Measurements from ENCODE around the gene MAGEA9B.
"Not testable (repeated sequence)": the region's sequence is repeated elsewhere in the genome, so short reads cannot be mapped to it uniquely, and the experiment has no call there.

The MAGEA9B gene, protein sequence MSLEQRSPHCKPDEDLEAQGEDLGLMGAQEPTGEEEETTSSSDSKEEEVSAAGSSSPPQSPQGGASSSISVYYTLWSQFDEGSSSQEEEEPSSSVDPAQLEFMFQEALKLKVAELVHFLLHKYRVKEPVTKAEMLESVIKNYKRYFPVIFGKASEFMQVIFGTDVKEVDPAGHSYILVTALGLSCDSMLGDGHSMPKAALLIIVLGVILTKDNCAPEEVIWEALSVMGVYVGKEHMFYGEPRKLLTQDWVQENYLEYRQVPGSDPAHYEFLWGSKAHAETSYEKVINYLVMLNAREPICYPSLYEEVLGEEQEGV

GRCh38 chrX:149587359-149587758 is at the start of gene MAGEA9B:
Gene MAGEA9B (minus strand): TSS chrX:149587459. CDS start chrX:149583179, 4,280 bp downstream.
- not testable (repeated sequence) for H3K4me3 ChIP-seq (ENCODE audit: low read length)

GRCh38 chrX:149633511-149633910 is 46.3 kb upstream of the MAGEA9B start:
- TF ChIP-seq ZNF274 (IDR thresholded peaks at IDR 0.05; ENCODE audit: low read depth, low read length), result no peak
- no peak overlapping the region for H3K4me3 ChIP-seq (ENCODE audit: low read length)

DNA sequence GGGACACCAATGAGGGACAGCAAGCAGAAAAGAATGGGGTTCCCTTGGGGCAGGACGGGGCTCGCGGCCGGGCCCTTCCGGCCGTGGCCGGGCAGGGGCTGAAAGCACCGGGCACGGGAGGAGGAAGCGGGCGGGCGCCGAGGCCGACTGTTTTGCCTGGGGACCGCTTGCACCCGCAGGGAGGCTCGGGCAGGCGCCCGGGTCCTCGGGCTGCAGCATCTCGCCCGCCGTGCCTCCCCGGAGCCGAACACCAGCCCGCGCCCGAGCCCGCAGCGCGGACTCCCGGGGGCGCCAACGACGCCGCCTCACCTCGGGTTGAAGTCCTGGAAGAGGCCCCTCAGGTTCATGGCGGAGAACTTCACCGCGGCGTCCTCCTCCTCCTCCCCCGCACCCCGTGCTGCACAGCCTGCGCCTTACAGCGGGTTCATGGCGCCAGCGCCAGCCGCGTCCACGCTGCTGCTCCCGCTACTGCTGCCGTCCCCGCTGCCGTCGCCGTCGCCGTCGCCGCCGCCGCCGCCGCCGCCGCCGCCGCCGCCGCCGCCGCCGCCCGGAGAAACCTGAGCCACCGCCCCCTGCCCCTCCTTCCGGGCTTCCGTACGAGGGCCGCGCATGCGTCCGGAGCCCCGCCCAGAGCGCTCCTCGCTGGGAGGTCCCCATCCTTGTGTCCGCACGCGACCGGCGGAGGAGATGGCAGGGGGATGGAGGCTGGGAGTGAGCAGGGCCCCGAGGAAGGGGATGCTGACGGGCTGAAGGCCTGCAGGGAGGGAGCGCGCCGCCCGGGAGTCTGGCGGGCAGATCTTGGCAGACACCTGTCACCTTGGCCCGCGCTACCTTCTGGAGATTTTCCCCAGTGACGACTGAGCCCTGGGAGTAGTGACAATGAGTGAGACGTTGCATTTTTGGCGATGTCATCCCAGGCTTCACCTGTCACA is 44.2 kb upstream of the MAGEA9B start, which contains the start of gene TMEM185A:
TMEM185A (minus strand) TSS at position 559 of the 932 bp plus-strand sequence; CDS start at position 347, 212 bp downstream.
- TF ChIP-seq ZNF274 (IDR thresholded peaks at IDR 0.05; ENCODE audit: low read depth, low read length), result no peak
- peak within 1 kb of the TSS; percentile 76 for H3K4me3 ChIP-seq (ENCODE audit: low read length)

GRCh38 chrX:149630681-149631233 is 43.5 kb upstream of the MAGEA9B start:
- peak overlapping the region; percentile 76 for H3K4me3 ChIP-seq (ENCODE audit: low read length)
- TF ChIP-seq ZNF274 (IDR thresholded peaks at IDR 0.05; ENCODE audit: low read depth, low read length), result no peak

- H3K4me3 ChIP-seq (ENCODE audit: low read length), result peak overlapping the region; percentile 76; the same call in 1 of the 2 replicates
- no peak for TF ChIP-seq ZNF274 (IDR thresholded peaks at IDR 0.05; ENCODE audit: low read depth, low read length)
These were observed 42.6 kb upstream of the MAGEA9B start for GRCh38 chrX:149629730-149630387.

GRCh38 chrX:149628768-149629167 is 41.5 kb upstream of the MAGEA9B start:
- TF ChIP-seq ZNF274 (IDR thresholded peaks at IDR 0.05; ENCODE audit: low read depth, low read length), result no peak
- no peak overlapping the region for H3K4me3 ChIP-seq (ENCODE audit: low read length)

DNA sequence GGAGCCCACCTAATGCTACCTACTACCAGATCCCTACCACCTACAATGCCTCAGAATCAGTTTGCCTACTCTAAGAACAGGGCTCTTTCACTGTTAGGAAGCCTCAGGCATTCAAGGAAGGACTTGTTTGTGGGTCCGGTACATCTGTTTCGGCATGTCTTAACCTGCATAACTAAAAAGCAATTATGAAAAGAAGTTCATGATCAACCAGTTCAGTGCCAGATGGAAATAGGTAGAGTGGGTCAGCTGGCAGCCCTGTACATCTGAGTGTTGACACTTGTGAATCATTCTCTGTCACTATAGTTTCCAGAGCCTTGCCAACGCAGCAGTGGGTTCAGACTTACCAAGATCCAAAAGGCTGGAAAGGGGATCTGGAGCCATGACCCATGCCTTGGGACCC is 41.0 kb upstream of the MAGEA9B start:
- TF ChIP-seq ZNF274 (IDR thresholded peaks at IDR 0.05; ENCODE audit: low read depth, low read length), result no peak
- H3K4me3 ChIP-seq (ENCODE audit: low read length), result no peak overlapping the region

DNA sequence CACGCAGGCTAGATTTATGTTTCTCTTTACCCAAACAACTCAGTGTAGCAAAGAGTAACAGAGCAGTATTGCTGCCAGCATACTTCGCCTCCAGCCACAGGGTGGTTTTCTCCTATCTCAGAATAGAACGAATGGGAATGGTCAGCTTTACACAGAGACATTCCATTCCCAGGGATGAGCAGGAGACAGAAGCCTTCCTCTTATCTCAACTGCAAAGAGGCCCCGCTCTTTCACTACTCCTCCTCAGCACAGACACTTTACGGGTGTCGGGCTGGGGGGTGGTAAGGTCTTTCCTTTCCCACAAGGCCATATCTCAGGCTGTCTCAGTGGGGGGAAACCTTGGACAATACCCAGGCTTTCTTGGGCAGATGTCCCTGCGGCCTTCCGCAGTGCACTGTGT is 39.6 kb upstream of the MAGEA9B start:
- H3K4me3 ChIP-seq (ENCODE audit: low read length), result not testable (repeated sequence)

- H3K4me3 ChIP-seq (ENCODE audit: low read length), result not testable (repeated sequence)
These were observed 32.4 kb upstream of the MAGEA9B start for GRCh38 chrX:149619662-149620061.

DNA sequence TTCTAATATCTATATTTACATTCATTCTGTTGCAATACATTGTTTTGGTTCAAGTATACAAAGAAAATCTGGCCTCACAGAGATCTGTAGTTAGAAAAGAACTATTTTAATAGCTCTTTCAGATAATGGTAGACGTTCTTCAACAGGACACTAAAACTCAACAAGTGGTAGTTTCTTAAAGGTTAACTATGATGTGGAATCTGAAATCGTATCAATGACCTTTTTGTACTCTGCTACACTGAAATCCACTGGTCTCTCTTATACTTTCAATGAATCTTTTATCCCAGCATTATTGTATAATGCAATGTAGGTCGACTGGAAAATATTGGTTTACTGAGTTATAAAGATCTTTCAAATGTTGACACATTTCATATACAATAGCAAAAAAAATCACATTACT is 31.6 kb upstream of the MAGEA9B start:
- H3K4me3 ChIP-seq (ENCODE audit: low read length), result no peak overlapping the region
- TF ChIP-seq ZNF274 (IDR thresholded peaks at IDR 0.05; ENCODE audit: low read depth, low read length), result no peak

GRCh38 chrX:149611623-149612175 is 24.4 kb upstream of the MAGEA9B start:
- no peak overlapping the region for H3K4me3 ChIP-seq (ENCODE audit: low read length)
- TF ChIP-seq ZNF274 (IDR thresholded peaks at IDR 0.05; ENCODE audit: low read depth, low read length), result no peak

- H3K4me3 ChIP-seq (ENCODE audit: low read length), result no peak overlapping the region
- TF ChIP-seq ZNF274 (IDR thresholded peaks at IDR 0.05; ENCODE audit: low read depth, low read length), result no peak
These were observed 23.3 kb upstream of the MAGEA9B start for GRCh38 chrX:149610511-149610910.

GRCh38 chrX:149607699-149608098 is 20.4 kb upstream of the MAGEA9B start:
- TF ChIP-seq ZNF274 (IDR thresholded peaks at IDR 0.05; ENCODE audit: low read depth, low read length), result no peak

DNA sequence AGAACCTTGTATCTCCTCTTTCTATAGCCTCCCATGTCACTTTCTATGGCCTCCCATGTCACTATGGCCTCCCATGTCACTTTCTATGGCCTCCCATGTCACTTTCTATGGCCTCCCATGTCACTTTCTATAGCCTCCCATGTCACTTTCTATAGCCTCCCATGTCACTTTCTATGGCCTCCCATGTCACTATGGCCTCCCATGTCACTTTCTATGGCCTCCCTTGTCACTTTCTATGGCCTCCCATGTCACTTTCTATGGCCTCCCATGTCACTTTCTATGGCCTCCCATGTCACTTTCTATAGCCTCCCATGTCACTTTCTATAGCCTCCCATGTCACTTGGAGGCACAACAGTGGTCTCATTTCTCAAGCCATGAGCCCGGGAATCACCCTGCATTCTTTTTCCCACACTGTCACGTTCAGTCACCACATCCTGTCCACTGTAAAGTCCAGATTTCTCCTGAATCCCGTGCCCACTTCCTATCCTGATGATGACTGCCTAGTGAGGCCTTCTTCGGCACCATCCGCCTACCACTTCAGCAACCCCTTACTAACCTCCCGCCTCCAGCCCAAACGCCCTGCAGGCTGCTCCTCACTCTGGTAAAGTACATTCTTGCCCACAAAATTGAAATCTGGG is 18.1 kb upstream of the MAGEA9B start:
- not testable (repeated sequence) for H3K4me3 ChIP-seq (ENCODE audit: low read length)

More at GRCh38 chrX:149607699-149608098, 20.4 kb upstream of the MAGEA9B start:
- H3K4me3 ChIP-seq (ENCODE audit: low read length), result no peak overlapping the region

- H3K4me3 ChIP-seq (ENCODE audit: low read length), result not testable (repeated sequence)
These were observed 11.3 kb upstream of the MAGEA9B start for GRCh38 chrX:149598603-149599002.

DNA sequence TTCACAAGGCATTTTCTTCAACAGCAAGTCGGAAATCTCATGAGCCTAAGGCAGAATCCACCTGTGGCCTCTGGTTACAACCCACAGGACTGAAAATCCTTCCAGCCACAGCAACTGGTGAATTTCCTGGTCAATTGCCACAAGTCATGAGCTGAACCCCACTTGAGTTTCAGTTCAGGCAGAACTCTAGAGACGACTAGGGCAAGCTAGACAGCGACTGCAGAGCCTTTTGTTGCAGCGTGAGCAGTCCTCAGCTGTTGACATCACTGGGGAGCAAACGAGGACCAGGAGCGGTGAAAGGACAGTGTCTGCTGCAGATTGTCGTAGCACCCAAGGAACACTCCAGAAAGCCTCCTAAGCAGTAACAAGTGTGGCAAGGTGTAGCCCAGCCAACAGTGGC is 8.7 kb upstream of the MAGEA9B start:
- not testable (repeated sequence) for H3K4me3 ChIP-seq (ENCODE audit: low read length)

GRCh38 chrX:149595214-149595613 is 8.0 kb upstream of the MAGEA9B start, which contains the start of gene HSFX2:
Gene HSFX2 (minus strand): TSS chrX:149595314. CDS start chrX:149594700, 614 bp downstream.
- not testable (repeated sequence) for H3K4me3 ChIP-seq (ENCODE audit: low read length)

- not testable (repeated sequence) for H3K4me3 ChIP-seq (ENCODE audit: low read length)
These were observed 3.7 kb upstream of the MAGEA9B start for GRCh38 chrX:149590993-149591392.

DNA sequence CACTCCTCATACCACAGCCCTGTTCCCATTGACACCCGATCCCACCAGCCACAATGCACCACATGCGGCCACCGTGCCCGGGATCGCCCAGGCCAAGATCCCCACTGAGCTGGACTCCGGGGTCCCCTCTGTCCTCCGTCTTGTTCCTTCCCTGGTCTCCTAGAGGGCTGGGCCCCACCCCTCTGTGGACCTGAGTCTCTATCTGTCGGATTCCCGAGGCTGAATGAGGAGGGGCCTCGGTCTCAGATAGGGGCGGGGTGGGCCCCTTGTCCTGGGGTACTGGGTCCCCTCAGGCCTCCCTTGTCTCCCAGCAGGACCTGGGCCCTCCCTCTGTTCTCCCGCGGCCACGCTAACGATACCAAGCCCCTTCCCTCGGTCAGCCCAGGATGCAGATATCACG is 1.6 kb downstream of the MAGEA9B start:
- not testable (repeated sequence) for H3K4me3 ChIP-seq (ENCODE audit: low read length)
